GM19395 (cell line): ENCODE measurements around the gene PMPCB.
"Not testable (repeated sequence)": the region's sequence is repeated elsewhere in the genome, so short reads cannot be mapped to it uniquely, and the experiment has no call there.

Experiments used
- ATAC-seq: cut with Tn5 transposase; IDR thresholded peaks from one replicate; pipeline ENCODE4 v1.9.1; 2021; ENCODE audit warnings: mild to moderate bottlenecking, moderate library complexity; ENCODE audit not compliant: unreplicated experiment

Gene PMPCB

GRCh38 chr7:103296901-103297836 is at the start of gene PMPCB:
PMPCB (plus strand) TSS chr7:103297435; CDS start chr7:103297460, 25 bp downstream.
- ATAC-seq, result peak; percentile 96

- not testable (repeated sequence) for ATAC-seq
These were observed 43.3 kb upstream of the PMPCB start for GRCh38 chr7:103253699-103254506.

DNA sequence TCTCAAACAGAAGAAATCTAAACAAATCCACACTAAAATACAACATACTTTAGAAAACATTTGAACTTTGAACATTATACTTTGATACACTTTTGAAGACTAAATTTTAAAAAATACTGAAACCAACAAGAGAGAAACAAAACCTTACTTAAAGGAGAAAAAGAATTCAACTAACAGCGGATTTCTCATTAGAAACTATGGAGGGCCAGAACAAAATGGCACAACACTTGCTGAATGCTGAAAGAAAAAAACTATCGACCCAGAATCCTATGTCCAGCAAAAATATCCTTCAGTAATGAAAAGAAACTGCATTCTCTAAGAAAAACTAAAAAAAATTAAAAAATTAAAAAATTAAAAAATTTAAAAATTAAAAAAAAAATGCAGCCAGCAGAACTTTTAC is 33.2 kb upstream of the PMPCB start:
- not testable (repeated sequence) for ATAC-seq

DNA sequence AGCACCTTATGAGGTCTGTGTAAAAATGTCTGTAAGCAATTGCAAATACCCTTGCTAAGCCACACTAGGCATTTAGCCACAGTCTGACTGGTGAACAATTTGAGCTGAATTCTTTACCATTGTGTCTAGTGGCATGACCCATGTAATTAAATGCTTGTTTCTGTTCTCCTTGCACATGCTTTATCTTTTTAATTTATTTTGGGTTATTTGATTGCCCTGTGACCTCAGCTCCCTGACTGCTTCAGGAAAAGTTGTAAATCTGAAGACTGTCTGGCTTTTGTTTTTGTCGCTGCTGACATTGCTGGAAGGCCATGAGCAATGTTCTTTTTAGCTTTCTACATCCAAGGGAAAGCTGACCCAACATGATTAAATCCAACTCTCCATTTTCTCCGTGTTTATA is 31.0 kb upstream of the PMPCB start:
- not testable (repeated sequence) for ATAC-seq

- ATAC-seq, result not testable (repeated sequence)
These were observed 23.9 kb upstream of the PMPCB start for GRCh38 chr7:103273374-103273773.

- ATAC-seq, result not testable (repeated sequence)
These were observed 22.4 kb upstream of the PMPCB start for GRCh38 chr7:103274867-103275266.

DNA sequence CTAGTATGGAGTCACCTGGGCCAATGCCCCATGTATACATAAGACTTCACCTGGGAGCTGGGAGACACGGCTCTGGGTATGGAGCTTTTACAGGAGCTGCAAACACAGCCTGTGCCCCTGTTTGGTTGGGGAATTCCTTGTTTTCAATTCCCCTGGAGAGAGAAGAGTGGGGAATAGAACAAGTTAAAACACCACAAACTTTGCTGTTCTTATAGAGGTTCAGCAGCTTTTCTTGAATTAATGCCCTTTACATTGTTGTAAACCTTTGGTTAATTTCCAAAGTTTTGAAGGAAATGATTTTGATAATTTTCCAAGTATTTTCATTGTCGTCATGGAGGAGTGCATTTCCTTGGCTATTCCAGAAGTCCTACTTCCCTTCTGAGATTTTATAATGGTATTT is 19.0 kb upstream of the PMPCB start:
- ATAC-seq, result not testable (repeated sequence)

- peak; percentile 61 for ATAC-seq
These were observed 17.6 kb upstream of the PMPCB start for GRCh38 chr7:103279636-103279962.

GRCh38 chr7:103279963-103280802 is 17.1 kb upstream of the PMPCB start:
- ATAC-seq, result peak; percentile 96

- peak; percentile 21 for ATAC-seq
These were observed 16.5 kb upstream of the PMPCB start for GRCh38 chr7:103280803-103281155.

GRCh38 chr7:103282802-103283427 is 14.3 kb upstream of the PMPCB start:
- not testable (repeated sequence) for ATAC-seq

GRCh38 chr7:103292122-103292521 is 5.1 kb upstream of the PMPCB start:
- ATAC-seq, result no peak

DNA sequence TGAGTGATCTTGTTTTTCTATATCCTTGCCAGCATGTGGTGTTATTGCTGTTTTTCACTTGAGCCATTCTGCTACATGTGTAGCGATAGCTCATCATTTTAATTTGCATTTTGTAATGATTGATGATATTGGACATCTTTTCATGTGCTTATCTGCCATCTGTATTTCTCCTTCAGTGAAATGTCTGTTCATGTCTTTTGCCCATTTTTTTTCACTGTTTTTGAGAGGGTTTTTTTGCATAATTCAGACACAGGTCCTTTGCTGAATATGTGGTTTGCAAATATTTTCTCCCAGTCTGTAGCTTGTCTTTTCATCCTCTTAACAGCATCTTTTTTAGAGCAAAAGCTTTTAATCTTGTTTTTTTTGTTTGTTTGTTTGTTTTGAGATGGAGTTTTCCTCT is 3.7 kb upstream of the PMPCB start:
- no peak for ATAC-seq

DNA sequence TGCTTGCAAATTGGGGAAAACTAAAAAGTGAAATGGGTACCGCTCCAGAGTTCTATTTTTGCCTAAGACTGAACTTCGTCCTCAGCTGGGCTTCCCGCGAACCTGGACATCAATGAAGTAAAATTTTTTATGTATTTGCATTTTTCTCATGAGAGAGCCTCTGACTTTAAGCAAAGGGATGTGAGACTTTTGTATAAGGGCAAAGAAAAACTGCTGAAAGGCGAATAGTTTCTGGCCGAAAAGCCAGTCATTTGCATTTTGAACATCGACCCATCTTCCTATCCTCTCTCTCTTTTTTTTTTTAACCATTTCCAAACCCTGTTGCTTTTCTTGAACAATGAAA is 573 bp downstream of the PMPCB start:
- ATAC-seq, result peak; percentile 30

- ATAC-seq, result no peak
These were observed 2.4 kb downstream of the PMPCB start for GRCh38 chr7:103299660-103300059.

GRCh38 chr7:103301441-103301840 is 4.2 kb downstream of the PMPCB start:
- ATAC-seq, result no peak

DNA sequence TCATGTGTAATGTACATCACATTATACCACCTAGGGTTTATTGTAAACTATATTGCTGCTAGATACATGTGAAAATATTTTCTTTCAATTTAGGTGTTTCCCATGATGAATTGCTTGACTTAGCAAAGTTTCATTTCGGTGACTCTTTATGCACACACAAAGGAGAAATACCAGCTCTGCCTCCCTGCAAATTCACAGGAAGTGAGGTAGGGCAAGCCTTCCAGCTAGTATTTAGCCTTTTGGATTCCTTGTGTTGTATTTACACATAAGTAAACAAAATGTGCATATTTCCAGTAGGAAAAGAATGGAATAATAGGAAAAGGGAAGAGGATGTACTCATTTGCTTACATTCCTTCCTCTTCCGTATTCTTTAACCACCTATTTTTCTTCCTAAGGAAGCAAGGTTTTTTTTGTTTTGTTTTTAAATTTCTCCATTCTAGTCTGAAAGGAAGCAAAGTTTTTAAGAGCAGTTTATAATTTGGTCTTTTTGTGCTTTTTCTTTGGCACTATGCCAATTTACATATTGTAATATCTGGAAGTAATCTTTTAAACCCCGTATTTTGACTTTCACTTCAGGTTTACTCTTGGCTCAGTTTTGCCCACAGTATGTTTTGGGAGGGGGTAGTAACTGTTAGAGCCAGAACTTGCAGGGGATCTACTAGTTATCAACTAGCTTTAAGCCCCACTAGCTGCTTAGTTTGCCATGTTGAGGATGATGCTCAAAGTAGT is 10.4 kb downstream of the PMPCB start:
- ATAC-seq, result no peak

- ATAC-seq, result no peak
These were observed 17.6 kb downstream of the PMPCB start for GRCh38 chr7:103314852-103315251.

DNA sequence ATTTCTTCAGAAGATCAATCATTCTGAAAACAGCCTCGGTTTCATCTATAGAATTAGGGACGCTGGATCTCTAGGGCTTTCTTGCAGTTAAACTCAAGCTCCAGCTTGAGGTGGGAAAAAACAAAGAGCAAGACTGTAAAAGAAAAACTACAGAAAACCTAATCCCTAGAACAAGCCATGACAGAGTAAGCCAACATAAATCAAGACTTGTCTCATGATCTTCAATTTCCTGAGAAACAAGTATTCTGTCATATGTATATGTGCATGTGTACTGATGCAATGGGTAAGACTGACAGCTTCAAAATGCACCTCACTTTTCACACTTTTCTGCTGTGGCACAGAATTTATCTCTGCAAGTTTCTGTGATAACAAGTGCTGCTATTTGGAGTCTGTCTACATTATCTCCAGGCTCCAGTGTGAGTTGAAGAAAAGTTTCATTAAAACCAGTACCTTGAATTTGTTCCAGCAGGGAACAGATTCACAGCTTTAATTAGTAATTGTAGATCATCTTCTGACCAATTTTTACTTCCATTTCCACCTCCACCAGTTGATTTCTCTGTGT is 19.2 kb downstream of the PMPCB start:
- no peak for ATAC-seq

- no peak for ATAC-seq
These were observed 19.8 kb downstream of the PMPCB start for GRCh38 chr7:103317009-103317408.
